GM19324 (cell line): ENCODE data around the gene PAX2.

Experiments
- ATAC-seq: cut with Tn5 transposase; IDR thresholded peaks from one replicate; pipeline ENCODE4 v1.9.1; 2021; ENCODE audit warnings: mild to moderate bottlenecking, moderate library complexity; ENCODE audit not compliant: unreplicated experiment, low FRiP score

The PAX2 gene

DNA sequence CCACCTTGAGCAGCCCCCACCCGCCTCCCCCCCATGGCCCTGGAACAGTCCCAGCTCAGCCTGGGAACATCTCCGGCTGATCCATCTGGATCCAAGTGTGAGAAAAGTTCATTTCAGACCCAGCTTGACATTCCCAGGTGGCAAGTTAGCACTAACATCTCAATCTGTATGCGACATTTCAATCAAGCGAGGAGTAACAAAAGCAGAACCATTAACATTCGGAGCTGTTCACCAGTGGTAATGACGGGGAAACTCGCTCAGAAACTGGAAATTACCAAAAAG is 65.4 kb downstream of the PAX2 start:
- ATAC-seq: no peak

DNA sequence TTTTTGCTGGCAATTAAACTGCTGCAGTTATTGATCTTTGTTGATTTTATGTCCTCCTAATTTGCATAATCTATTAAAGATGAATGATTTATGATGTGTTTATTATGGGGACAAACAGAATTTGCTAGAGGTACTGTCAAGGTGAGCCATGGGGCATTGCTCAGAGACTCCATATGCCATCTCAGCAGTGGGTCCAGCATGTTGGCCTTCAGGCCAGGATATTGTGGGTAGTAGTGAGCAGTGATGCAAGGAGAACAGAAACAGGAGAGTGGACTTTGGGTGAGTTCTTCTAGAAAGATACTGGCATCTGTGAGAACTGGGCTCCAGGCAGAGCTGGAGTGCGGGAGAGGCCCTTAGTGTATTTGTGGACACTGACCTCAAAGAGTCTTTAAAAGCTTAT is 65.9 kb downstream of the PAX2 start:
- no peak for ATAC-seq

DNA sequence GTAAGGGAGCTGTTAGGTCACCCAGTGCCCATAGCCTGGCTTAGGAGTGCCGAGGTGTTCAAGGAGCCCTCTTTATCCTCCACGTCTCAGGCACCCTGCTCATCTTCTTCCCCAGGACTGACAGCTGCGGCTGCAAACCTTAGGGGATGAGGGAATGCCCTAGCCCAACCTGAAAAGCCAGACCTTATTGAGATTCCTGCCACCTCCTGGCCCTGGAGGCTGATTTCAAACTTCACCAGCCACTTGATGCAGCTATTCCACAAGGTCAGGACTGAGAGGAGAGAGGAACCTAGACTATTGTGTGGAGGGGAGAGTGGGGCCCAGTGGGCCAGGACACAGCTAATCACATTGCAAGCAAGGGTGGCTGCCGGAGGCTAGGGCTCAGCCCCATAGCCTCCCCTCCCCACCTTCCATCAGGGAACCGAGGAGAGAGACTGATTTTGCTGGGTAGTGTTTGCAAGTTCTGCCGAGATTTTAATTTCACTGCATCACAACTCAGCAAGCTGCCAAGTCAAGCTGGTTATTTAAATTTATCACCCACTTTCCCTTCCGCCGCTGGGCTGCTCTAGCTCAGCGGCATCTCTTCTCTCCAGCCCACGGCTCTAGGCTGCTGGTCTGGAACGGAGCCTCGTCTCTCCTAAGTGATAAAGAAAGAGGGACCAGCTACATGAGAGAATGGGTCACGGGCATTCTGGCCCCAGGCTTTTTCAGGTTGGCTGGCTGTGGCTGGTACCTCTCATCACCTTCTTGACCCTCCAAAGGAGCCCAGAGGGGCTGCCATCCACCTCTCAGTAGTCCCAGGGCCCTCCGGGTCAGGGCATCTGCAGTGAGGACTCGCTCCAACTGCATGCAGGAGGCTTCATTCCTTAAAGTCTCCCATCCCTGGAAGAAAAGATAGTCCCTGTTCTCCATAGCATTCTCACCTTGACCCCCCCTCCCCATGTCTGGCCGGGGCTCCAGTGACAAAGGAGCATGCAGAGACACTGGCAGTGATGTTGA is 66.7 kb downstream of the PAX2 start:
- ATAC-seq: no peak

- no peak for ATAC-seq
These were observed 67.6 kb downstream of the PAX2 start for GRCh38 chr10:100812978-100813377.

GRCh38 chr10:100814751-100815474 is 69.5 kb downstream of the PAX2 start:
- ATAC-seq: no peak

DNA sequence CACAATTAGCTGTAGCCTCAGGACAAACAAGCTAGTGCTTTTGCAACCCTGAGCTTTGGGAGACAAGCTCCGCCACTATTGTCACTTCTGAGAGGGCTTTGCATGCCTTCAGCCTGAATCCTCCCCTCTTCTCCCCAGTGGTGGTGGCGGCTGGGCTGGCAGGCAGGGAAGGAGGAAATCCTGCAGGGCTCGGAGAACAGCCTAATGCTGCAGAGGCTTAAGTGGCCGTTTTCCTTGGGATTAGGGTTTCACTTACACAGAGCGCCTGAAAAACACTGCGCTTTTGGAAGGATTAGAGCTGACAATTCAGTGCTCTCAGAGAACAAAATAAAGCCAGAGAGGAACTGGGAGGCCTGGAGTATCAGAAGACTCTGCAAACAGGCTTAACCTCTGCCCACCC is 71.3 kb downstream of the PAX2 start:
- ATAC-seq: no peak

- ATAC-seq: no peak
These were observed 72.0 kb downstream of the PAX2 start for GRCh38 chr10:100817268-100817839.

GRCh38 chr10:100819424-100819823 is 74.0 kb downstream of the PAX2 start:
- no peak for ATAC-seq

DNA sequence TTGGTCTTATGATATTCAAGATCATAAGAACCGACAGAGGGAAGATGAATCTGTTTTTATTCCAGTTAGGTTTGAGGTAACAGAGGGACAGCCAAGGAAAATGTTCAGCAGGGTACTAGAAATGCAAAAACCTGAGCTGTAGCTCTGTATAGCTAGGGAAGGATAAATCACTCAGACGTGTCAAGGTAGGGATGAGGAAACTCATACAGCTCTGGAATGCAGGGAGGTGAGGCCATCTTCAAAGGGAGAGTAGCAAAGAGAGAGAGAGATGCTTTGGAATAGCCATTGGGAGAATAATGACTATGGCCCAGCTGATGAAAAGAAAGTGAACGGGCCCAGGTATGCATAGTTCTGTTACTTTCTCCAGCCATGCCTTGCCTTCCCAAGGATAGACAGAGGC is 77.8 kb downstream of the PAX2 start:
- no peak for ATAC-seq

GRCh38 chr10:100824886-100825285 is 79.5 kb downstream of the PAX2 start:
- ATAC-seq: no peak

DNA sequence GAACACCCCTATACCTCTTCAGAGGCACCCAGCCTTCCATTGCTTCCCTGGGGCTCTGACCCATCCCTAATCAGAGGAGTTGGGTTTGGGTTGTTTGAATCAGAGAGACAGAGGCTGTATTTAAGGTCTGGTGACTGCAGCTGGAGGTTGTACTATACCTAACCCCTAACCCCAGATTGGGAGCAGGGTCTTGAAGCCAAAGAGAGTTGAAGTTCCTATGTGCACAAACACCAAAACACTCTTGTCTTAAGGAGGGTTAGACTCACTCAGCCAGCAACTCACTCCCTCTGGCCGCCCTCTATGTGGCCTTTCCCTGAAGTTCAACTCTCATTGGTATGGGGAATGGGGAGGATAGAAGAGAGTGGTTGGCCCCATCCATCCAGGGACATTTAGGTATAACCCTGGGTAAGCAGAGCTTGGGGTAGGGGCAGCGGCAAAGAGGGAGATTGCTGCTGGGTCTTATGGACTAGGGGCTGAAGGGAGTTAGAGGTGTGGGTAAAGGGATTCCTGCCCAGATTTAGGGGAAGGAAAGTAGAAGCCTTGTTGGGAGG is 80.0 kb downstream of the PAX2 start:
- no peak for ATAC-seq

DNA sequence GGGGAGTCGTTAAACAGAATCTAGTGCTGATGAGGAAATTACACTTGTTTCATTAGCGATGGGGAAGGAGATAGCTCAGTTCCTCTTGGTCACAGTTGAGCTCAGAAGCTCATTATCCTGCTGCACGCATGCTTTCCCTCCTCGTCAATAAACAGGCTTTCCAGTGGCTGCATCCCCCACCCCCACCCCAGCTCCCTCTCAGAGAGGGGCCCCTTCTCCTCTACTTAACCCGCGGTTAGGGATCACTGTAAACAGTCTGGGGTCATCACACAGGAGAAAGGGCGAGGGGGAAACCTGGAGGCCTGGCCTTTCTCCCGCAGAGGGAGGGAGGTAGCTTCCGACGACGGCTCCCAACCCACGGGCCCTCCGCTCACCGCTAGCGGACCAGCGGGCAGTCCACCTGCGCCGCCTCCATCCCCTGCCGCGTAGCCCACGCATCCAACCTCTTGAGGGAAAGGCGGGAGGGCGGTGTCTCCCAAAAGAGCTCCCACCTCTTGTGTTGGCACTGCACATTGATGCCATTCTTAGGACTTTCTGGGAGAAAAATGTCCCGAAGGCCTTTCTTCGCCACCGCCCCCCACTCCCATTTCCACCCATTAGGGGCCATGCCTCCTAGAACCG is 80.8 kb downstream of the PAX2 start:
- no peak for ATAC-seq

- ATAC-seq: no peak
These were observed 81.2 kb downstream of the PAX2 start for GRCh38 chr10:100826661-100826982.

DNA sequence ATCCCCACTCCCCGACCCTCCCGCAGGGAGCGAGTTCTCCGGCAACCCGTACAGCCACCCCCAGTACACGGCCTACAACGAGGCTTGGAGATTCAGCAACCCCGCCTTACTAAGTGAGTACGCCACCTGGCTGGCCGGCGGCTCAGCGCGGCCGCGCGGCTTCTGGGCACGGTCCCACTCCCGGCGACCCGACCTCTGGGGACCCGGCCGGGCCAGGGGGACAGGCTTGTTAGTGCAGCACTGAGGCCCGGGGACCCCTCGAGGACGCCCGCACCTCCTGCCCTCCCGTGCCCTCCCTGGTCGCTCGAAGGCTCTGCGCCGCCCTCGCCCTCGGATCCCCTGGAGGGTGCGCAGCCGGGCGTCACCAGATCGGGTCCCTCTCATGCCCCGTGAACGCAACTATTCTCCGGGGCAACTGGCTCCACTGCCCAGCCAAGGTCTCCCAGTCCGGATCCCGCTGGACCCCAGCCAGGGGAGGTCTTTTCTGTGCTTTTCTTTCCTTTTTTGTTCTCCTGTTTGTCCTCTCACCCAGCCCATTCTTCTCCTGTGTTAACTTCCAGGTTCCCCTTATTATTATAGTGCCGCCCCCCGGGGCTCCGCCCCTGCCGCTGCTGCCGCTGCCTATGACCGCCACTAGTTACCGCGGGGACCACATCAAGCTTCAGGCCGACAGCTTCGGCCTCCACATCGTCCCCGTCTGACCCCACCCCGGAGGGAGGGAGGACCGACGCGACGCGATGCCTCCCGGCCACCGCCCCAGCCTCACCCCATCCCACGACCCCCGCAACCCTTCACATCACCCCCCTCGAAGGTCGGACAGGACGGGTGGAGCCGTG is 81.8 kb downstream of the PAX2 start:
- ATAC-seq: no peak

GRCh38 chr10:100827819-100828737 is 82.7 kb downstream of the PAX2 start:
- no peak for ATAC-seq

- no peak for ATAC-seq
These were observed 83.3 kb downstream of the PAX2 start for GRCh38 chr10:100828738-100829096.

GRCh38 chr10:100829097-100829870 is 83.9 kb downstream of the PAX2 start:
- ATAC-seq: no peak

GRCh38 chr10:100829933-100830727 is 84.7 kb downstream of the PAX2 start:
- ATAC-seq: no peak
